Measurements from ENCODE around the gene FBXO21.
"Not testable (repeated sequence)": the region's sequence is repeated elsewhere in the genome, so short reads cannot be mapped to it uniquely, and the experiment has no call there.

Gene FBXO21

DNA sequence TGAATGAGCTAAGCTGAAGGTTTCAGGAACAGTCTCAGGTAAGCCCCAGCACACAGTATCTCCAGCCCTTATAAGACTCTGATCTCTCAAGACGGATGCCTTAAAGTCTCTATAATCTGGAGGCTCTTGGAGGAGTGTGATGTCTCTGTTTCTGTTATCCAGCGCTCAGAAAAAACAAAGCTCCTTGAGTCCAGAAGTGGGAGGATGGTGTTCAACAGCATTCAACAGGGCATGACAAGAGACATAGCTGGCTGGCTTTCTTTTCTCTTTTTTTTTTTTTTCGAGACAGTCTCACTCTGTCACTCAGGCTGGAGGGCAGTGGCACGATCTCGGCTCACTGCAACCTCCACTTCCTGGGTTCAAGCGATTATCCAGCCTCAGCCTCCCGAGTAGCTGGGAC, 59.5 kb downstream of the FBXO21 start:
- no peak for DNase-seq

GRCh38 chr12:117129391-117129790, 60.9 kb downstream of the FBXO21 start:
- no peak for DNase-seq

GRCh38 chr12:117127933-117128823, 62.1 kb downstream of the FBXO21 start:
- DNase-seq: no peak

DNA sequence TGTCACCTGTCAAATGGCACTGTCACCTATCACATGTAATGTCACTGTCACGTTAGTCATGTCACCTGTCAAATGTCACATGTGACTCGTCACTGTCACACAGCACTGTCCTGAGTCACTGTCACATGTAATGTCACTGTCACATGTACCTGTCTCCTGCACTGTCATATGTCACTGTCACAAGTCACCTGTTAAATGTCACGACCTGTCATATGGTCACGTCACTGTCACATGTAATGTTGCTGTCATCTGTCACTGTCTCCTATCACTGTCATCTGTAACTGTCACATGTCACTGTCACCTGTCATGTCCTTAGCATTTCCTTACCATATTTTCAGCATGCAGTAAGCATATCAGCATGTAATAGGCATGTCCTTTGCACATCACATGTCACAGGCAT, 63.9 kb downstream of the FBXO21 start:
- DNase-seq: no peak

GRCh38 chr12:117125767-117126166, 64.5 kb downstream of the FBXO21 start:
- DNase-seq: no peak

GRCh38 chr12:117125272-117125613, 65.0 kb downstream of the FBXO21 start:
- DNase-seq: no peak

DNA sequence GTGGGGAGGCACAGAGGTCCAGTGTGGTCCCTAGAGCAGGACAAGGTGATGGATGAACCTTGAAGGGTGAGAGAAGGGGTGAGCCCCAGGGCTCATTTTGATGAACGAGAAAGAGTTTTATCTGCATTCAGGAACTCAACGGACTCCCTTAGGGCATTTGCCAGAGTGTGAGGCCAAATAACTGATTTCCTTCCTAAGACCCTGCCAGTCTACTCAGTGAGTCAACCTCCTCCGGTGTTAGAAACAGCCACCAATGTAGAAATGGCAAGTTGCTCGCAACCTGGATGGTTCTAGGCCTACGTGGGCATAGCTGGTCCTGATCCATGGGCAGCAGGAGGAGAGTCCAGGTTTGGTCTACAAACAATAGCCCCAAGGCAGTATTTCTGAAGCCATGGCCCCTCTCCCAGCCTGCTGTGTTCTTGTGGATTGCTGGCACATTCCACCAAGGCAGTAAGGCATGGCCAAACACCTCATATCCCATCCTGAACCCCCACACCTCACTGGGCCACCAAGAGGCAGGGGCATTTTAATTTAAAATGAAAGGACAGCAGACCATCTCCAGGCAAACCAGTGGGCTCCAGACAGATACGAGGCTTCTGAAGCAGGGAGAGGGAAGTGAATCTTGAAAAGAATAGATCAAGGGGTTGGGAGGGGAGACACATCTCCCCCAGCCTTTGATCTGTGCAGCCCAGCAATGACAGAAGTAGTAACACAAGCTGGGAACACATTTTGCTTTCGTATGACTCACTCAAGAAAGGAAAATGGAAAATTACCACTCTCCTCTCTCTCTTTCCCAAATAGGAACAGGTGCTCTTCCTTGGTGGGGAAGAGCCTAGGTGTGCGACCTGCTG, 65.6 kb downstream of the FBXO21 start:
- no peak for DNase-seq

DNA sequence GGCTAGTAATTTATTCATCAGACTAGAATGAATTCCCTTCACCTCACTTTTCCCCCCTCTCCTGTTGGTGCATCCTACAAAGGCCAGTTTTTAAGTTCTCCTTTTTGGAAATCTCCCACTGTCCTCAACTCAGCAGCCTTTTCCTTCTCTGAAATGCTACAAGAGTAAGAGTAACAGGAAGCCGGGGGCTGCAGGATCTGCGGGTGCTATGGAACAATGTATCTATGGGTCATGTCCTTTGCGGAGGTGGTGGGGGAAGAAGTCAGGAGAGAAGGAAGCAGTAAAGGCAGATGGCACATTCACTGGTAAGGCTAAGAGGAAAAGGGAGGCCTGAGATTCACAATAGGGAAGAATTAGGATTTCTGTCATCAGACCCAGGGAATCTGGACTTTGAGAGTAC, 68.8 kb downstream of the FBXO21 start:
- no peak for DNase-seq

DNA sequence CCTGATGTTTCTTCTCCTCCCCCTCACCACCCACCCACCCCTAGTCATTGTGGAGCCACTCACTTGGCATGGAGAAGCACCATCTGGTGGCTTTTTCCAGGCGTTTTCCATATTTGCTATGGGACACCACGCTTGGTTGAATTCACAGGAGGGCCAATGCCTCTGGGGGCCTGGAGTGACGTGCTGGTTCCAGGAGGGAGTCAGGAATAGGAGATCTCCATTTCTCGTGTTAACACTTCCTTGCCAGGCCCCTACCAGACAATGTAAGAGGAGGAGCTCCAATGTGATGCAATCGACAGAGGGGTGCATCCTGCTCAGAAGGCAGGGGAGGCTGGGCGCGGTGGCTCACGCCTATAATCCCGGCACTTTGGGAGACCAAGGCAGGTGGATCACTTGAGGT, 69.5 kb downstream of the FBXO21 start:
- DNase-seq: no peak

DNA sequence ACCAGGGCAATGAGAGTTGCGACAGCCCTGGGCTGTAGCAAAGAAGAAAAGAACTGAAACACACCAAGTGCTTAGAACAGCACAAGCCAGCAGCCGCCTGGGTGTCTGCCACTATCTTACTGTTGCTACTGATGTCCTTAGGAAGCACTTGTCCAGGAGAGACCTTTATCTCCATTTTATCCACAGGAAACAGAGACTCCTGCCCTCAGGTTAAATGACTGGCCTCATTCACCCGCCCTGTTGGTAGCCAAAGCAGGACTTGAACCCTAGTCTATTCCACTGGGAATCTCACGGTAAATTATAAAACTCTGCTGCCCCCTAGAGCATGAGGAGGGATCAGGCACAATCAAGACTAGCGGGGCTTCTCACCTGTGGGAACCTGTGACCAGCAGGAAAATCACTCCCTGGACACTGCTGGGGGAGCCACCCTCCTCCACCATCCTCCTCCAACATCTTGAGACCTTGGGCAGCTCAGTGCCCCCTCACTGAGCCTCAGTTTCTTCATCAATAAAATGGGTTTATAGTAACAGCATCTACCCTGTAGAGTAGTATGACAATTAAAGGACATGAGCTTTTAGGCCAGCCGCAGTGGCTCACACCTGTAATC, 70.6 kb downstream of the FBXO21 start:
- peak; percentile 45 for DNase-seq

DNA sequence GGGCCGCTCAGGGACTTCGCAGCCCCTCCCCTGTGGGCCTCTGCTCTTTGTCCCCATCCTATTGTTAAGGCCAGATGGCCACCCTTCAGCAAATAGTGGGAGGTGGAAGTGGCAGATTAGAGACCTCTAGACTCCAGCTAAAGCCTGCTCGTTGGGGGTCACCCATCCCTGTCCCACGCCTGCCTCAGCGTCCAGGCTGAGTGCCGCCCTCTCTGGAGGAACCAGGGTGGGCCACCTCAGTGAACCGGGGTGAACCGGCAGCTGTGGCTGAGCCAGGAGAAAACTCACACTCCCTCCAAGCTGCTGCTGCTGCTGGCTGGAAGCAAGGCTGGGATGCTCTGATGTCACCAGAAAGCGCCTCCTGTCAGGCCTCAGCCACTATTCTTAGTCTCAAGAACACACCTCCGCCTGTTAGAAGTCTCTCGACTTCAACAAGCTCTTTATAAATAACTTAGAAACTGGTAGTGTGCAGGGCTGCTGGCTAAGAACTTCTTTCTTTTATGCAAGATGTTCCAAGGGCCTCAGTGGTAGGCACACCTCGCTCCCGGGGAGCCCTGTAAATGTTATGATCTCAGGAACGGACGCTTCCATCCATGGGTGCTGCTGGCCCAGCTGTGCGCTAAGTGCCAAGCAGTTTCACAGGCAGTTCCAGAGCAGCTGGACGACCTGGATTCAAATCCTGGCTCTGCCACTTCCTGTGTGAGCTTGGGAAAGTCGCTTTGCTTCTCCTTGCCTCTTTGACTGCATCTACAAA, 71.3 kb downstream of the FBXO21 start:
- no peak for DNase-seq

- no peak for DNase-seq
Measured at GRCh38 chr12:117114784-117115183, 75.5 kb downstream of the FBXO21 start.

DNA sequence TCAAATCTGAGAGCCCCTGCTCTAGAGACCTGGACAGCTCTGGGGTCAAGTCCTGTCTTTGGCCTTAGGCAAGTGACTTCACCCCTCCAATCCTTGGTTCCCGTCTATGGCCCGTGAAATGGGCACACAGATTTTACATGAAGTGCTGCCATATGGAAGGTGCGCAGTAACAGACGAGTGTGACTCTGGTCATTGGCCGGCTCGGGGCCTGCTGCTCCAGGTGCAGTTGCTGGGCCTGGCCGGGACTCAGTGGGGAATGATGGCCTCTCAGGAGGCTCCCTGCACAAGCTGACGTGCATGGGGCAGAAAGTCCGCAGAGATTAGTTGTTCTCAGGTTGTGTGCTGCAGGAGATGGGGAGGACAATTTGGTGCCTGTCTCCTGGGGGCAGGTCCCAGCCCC, 77.0 kb downstream of the FBXO21 start:
- no peak for DNase-seq

GRCh38 chr12:117111821-117112595, 78.3 kb downstream of the FBXO21 start:
- DNase-seq: no peak

GRCh38 chr12:117111386-117111785, 78.9 kb downstream of the FBXO21 start:
- no peak for DNase-seq

GRCh38 chr12:117109943-117110635, 80.2 kb downstream of the FBXO21 start:
- DNase-seq: no peak

- DNase-seq: peak; percentile 34
Measured at GRCh38 chr12:117105902-117106301, 84.4 kb downstream of the FBXO21 start.

DNA sequence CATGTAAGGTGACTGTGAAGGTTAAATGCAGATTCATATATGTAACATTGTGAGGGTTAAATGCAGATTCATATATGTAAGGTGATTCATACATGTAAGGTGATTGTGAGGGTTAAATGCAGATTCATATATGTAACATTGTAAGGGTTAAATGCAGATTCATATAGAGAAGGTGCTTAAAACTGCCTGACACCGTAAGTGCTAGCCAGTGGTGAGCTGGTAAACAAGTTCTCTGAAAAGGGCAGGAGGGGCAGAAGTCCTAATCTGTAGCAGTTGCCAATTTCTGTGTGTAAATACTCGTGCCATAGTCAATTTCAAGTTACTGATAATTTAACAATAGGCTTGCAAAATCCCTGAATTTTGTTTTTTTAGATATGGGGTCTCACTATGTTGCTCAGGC, 86.3 kb downstream of the FBXO21 start:
- DNase-seq: not testable (repeated sequence)

- DNase-seq: no peak
Measured at GRCh38 chr12:117102800-117103181, 87.5 kb downstream of the FBXO21 start.

- DNase-seq: no peak
Measured at GRCh38 chr12:117101953-117102799, 88.1 kb downstream of the FBXO21 start.

Data from CD4-positive, alpha-beta T cell treated with Interleukin-6 for 4 hours (primary cell).